Measurements from ENCODE around the gene SRP9. TPM values are rescaled to one million over a fixed set of nuclear protein-coding genes. Genes with fewer than 3 reads are reported as not detected.

Gene SRP9
- total RNA-seq, 1 donor = 330 TPM

DNA sequence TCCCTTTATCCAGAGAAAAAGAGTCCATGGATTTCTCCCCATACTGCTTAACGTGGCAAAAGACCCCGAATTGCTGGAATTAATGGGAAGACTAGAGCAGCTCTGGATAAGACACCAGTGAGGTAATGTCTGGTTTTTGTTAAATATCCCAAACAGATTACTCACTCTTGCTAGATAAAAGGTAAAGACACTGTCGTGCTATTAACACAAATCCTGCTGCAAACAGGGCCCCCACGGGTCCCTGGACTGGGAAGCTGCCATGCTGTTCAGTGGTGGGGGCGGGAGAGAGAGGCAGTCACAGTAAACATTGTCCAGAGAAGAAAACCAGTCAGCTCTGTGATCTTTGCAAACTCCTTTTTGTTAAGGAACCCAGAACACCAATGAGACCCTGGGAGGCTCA is 15.2 kb upstream of the SRP9 start:
- TF ChIP-seq, protein P1, sequence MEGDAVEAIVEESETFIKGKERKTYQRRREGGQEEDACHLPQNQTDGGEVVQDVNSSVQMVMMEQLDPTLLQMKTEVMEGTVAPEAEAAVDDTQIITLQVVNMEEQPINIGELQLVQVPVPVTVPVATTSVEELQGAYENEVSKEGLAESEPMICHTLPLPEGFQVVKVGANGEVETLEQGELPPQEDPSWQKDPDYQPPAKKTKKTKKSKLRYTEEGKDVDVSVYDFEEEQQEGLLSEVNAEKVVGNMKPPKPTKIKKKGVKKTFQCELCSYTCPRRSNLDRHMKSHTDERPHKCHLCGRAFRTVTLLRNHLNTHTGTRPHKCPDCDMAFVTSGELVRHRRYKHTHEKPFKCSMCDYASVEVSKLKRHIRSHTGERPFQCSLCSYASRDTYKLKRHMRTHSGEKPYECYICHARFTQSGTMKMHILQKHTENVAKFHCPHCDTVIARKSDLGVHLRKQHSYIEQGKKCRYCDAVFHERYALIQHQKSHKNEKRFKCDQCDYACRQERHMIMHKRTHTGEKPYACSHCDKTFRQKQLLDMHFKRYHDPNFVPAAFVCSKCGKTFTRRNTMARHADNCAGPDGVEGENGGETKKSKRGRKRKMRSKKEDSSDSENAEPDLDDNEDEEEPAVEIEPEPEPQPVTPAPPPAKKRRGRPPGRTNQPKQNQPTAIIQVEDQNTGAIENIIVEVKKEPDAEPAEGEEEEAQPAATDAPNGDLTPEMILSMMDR (IDR thresholded peaks at IDR 0.05; ENCODE audit: insufficient read depth, low read length) = no peak
- no peak overlapping the region for H3K4me3 ChIP-seq (ENCODE audit: low read depth, low read length)
- DNase-seq (ENCODE audit: low read depth) = peak; percentile 64

DNA sequence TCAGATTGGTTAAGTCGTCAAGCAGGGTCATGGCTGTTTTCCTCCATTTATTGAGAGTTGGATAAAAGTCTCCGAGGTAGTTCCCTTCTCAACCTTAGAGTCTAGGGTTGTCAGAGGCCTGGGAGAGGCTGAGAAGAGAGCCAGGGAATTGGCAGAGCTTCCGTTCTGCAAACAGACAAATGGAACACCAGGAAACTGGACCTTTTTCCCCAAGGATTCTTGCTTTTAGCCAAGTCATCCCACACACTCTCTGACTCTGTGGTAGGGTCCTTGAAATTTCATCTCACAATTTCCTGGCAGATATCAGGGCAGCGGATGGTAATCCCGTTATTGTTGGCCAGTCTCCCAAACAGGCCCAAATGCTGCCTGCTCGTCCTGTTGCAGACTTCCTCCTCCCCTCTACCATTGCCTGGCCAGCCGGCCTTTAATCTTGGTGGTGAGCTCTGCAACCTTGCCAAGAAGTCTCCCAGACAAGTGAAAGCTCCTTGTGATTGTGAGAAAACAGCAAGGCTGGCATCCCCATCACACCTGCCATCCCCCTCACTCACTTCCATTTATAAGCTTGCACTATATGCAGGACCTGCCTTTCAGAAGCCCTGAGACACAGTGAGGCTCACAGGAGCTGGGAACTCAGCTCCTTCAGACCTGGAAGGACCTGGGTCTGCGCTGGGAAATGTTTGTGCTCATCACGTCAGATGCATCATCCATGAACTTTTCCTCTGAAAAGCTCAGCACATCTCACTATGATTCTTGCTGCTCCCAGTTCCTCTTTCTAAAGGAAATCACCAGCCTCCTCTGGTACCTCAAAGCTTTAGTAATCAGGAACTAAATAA is 13.7 kb upstream of the SRP9 start:
- TF ChIP-seq, protein P1 (IDR thresholded peaks at IDR 0.05; ENCODE audit: insufficient read depth, low read length) = no peak
- peak; percentile 92 for DNase-seq (ENCODE audit: low read depth)
- no peak overlapping the region for H3K4me3 ChIP-seq (ENCODE audit: low read depth, low read length)

DNA sequence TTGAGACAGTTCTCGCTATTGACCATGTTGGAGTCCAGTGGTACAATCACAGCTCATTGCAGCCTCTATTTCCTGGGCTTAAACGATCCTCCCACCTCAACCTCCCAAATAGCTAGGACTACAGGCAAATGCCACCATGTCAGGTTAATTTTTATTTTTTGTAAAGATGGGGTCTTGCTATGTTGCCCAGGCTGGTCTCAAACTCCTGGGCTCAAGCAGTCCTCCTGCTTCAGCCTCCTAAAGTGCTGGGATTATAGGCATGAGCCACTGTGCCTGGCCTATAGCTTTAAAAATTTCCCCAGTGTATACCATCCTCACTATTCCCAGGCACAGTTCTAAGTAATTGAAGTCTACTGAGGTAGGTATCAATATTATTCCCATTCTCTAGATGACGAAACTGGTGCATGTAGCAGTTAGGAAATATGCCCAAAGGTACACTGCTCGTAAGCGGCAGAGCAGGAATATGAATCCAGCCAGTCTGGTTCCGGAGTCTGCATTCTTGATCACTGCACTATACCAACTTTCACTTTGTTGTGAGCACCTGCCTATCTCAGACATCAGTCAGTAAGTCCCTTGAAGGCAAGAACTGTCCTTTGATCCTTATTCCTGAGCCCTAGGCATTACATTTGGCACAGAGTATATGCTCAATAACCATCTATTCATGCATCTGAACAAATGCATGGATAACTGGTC is 11.5 kb upstream of the SRP9 start:
- TF ChIP-seq, protein P1 (IDR thresholded peaks at IDR 0.05; ENCODE audit: insufficient read depth, low read length) = no peak
- DNase-seq (ENCODE audit: low read depth) = no peak
- no peak overlapping the region for H3K4me3 ChIP-seq (ENCODE audit: low read depth, low read length)

DNA sequence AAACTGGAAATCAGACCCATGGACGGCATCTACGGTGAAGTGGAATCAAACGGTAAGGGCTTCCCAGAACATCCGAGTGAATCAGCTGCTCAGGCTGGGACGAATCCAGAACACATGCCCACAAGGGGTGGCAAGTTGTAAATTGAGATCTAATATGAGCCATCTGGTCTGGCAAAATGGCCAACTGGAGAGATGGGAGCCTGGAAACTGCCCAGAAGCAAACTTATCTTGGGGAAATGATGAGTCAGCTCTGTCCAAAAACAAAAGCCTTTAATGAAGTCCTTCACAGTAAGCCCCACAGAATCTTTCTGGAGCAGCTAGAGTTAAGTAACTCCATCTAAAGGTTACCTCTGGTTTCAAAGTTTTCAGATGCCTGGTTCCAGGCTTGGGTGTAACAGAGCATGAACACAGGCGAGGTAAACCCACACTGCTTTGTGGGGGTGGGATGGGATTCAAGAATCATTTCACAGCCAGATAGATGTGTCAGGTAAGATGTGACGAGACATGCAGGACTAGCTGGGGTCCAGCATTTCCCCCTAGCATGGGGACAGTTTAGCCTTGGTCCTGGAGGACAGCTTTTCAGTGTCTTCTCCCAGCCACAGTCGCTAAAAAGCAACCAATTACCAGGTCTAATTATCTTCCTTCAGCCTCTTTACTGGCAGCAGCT is 10.5 kb upstream of the SRP9 start:
- DNase-seq (ENCODE audit: low read depth) = peak; percentile 99
- TF ChIP-seq, protein P1 (IDR thresholded peaks at IDR 0.05; ENCODE audit: insufficient read depth, low read length) = no peak
- peak overlapping the region; percentile 0 for H3K4me3 ChIP-seq (ENCODE audit: low read depth, low read length)

DNA sequence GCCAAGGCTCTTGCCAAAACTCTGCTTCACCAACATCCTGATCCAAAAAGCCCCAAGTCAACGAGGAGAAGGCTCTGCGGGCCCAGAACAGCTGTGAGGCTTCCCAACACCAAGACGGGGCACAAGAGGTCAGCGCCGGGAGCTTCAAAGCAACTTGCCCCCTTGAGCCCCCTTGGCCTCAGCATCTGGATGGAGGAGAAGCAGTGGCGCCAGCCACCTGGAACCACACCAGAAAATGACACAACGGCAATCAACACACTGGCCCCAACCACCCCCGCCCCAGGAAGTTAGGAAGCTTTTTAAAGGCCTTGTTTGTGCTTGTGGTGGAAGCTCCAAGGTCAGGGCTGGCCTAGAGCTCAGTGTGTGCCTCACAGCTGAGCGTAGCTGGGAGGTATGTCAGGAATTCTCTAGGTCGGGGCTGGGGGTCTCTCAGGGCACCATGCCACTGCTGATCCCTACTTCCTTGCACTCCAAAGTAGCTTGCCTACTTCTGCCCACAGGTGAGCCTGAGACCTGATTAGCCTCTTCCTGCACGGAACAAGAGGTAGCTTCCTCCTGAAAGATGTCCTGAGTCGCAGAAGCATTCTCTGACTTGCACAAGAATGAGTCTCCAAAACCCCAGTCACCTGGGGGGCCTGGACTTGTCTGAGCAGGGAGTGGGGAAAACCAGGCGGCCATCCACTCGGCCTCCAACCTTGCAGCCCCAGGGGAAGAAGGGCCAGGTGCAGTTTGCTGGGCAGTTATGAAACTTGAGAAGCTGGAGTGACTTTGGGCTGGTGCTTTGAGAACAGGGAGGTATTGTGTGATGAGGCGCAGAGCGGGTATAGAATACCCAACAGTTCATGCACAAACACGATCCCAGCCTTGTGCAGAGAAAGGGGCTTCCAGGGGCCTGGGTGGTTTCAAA is 9.7 kb upstream of the SRP9 start:
- DNase-seq (ENCODE audit: low read depth) = peak; percentile 90
- TF ChIP-seq, protein P1 (IDR thresholded peaks at IDR 0.05; ENCODE audit: insufficient read depth, low read length) = no peak
- H3K4me3 ChIP-seq (ENCODE audit: low read depth, low read length) = no peak overlapping the region

All from fibroblast of the aortic adventitia (primary cell).